HK-2 (cell line): Measurements from ENCODE around the gene MEGF9.

Experiments
- DNase-seq: peaks from one replicate; pipeline ENCODE4 v3.0.0-alpha.2; 2018; ENCODE audit not compliant: unreplicated experiment

MEGF9 gene

DNA sequence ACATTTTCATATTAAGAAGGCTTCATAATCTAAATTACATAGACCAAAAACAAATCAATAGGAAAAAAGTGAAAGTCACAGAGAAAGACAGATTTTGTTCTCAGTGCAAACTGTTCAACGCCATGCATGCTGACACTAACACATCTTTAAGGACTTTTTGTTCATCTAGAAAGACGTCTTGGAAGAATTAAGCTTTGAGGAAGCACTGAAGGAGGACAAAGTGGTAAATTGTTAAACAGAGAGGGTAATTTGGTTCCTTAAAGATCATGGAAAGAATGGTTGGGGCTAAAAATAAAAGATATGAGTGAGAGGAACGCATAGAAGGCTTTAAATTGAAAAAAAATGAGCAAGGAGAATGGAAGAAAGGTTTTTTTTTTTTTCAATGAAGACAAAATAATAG, 9.1 kb downstream of the MEGF9 start:
- DNase-seq, result no peak

DNA sequence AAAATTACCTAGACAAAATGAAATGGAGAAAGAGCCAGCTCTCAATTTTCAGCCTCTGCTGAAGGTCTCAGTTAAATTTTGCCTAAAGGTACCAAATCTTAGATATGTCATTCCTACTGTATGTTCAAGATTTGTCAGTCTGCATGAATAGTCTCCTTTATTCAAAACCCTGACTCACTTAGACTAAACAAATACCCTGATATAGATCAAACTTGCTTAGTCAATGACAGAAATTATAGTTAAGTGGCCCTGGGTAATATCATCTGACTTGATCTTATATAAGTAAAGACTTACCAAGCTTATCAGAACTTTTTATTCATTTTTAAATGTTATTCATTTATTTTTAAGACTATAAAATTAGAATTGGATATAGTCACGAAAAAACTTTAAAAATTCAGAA, 12.2 kb downstream of the MEGF9 start:
- no peak for DNase-seq

GRCh38 chr9:120701248-120701647, 13.0 kb downstream of the MEGF9 start:
- DNase-seq, result no peak

- no peak for DNase-seq
These were observed 15.5 kb downstream of the MEGF9 start for GRCh38 chr9:120698766-120699165.

DNA sequence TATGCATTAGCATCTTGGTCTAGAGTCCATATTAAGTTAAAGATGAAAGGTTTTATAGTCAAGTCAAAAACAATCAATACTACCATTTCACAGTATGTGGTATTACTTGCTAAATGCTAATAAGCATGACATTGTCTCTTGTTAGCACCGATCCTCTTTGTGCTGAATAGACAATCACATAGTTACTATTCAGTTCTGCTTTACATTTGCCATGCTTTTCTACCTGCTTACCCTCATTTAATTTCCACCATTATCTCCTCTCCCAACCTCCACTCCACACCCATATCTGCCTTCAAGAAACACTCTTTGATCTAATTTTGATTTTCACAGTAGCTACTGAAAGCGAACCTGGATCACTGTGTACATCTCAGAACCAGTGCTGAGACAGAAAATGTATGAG, 16.8 kb downstream of the MEGF9 start:
- DNase-seq, result no peak

- DNase-seq, result no peak
These were observed 17.6 kb downstream of the MEGF9 start for GRCh38 chr9:120696551-120697230.

DNA sequence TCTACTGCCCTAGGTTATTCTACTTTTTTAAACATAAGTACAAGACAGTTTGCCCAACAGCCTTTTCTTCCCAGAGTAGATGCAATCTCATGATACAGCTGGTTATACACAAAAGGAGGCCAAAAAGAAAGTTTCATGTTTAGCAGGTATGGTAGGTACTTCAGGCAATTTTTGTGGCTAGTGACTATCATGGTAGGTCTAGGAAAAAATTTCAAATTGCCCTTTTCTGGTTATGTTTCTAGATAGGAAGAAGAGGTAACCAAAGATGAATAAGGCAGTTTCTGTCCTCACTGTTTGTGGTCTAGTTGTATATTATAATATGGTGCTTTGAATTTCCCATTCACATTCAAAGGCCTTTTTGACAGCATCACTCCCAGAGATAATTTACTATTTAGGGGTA, 19.7 kb downstream of the MEGF9 start:
- no peak for DNase-seq

DNA sequence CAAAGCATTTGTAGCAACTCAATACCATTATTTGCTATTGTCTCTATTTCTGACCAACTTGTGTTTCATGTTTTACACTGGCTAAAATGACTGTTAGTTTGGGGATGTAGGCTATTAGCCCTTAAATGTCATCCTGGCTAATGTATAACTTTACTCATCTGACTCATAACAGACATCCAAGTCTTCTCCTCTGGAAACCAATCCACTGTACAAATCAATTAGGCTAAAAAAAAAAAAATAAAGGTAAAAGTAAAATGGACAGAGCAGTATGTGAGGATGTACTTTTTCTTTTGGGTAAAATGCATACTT, 20.6 kb downstream of the MEGF9 start:
- no peak for DNase-seq

DNA sequence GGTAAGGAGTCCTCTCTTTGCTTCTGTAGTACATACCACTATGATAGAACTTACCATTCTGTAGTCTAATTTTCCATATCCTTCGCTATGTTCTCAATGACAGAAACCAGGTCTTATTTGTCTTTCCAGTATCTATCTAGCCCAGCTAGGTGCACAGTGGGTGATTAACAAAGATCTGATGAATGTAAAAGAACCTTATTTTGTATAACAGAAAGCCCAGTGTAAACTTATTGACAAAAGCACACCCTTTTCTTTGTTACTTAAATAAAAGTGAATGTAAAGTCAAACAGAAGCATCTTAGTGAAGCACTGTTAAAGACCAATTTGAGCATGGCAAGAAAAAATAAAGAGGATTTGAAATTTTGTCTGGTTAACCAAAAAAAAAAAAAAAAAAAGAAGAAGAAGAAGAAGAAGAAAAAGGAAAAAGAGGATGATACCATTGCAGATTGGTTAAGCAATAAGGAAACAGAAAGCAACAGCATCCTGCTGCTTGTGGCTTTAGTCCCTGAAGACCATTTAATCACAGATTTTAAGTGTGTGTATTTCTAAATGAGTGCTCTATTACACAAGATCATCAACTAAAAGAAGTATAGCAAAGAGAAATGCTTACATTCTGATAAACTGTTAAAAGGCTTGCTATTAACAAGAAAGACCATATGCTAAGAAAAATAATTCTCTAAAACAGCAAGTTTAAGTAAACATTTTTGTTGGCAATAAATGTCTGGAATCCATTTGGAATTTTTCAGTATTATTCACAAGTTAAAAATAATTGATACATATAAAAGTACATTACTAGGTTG, 21.2 kb downstream of the MEGF9 start:
- DNase-seq, result no peak

DNA sequence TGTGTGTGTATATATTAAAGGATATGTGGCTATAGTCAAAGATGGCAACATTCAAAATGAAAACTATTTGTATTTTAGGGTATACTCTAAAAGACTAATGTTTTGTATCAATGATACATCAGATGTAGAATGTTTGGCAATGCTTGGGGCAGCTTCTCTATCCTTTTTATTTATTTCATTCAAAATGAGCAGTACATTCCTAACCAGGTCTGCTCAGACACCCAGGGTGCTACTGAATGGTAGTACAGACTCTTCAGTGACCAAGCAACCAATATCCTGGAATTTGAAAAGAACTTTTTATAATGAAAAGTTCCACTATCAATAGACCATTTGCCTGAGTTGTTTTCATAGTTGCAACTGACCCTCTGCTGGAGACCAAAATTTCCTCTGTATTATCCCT, 23.9 kb downstream of the MEGF9 start:
- no peak for DNase-seq

GRCh38 chr9:120689860-120690259, 24.4 kb downstream of the MEGF9 start:
- DNase-seq, result no peak

DNA sequence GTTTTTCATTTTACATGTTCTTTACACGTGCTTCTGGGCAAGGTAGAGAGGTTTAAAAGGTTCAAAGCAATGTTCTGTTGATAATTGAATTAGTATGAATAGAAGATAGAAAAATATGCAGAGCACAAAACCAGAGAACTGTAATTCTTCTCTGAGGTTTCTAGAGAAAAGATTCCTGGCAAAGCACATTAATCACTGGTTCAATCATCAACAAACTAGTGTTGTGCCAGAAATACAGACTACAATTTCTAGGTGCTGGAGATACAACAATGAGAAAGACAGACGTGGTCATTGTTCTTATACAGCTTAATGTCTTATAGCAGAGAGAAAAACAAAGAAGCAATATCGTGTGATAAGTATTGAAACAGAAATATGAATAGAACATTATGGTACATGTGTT, 25.5 kb downstream of the MEGF9 start:
- DNase-seq, result no peak

DNA sequence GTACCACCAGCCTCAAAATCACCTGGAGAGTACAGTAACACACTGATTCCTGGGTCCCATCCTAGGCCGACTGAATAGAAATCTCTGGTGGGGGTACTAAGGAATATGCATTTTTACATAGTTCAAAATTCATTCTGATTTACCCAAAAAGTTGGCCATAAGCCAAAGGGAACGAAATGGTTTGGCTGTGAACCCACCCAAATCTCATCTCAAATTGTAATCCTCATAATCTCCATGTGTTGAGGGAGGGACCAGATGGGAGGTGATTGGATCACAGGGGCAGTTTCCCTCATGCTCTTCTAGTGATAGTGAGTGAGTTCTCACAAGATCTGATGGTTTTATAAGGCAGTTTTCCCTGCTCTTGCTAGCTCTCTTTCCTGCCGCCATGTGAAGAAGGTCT, 31.1 kb downstream of the MEGF9 start:
- DNase-seq, result no peak

DNA sequence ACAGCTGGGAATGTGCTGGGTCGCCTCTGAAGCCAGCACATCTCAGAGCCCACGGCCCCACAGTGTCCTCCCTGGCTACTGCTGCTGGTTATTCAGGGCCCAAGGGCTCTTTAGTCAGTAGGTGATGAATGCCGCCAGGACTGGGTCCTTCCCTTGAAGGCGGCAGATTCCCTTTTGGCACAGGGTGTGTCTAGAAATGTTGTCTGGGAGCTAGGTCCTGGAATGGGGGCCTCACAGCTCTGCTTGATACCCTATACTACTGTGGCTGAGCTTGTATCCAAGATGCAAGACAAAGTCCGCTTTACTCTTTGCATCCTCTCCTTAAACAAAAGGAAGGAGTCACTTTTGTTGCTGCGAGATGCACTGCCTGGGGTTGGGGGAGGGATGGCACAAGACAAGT, 33.1 kb downstream of the MEGF9 start:
- no peak for DNase-seq

DNA sequence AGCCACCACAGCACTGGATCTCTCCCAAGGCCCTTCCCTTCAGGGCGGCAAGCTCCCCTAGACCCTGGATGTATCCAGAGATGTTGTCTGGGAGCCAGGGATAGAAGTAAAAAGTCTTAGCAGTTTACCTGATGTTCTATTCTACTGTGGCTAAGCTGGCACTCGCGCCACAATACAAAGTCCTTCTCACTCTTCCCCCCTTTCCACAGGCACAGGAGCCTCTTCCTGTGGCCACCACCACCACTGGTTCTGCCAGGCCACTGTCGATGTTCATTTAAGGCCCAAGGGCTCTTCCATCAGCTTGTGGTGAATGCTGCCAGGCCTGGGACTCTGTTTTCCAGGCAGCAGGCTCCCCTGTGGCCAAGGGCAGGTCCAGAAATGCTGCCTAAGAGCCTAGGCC, 33.7 kb downstream of the MEGF9 start:
- no peak for DNase-seq

GRCh38 chr9:120680161-120680560, 34.1 kb downstream of the MEGF9 start:
- no peak for DNase-seq

GRCh38 chr9:120677965-120678364, 36.3 kb downstream of the MEGF9 start:
- DNase-seq, result no peak

- DNase-seq, result no peak
These were observed 37.4 kb downstream of the MEGF9 start for GRCh38 chr9:120676767-120677402.

DNA sequence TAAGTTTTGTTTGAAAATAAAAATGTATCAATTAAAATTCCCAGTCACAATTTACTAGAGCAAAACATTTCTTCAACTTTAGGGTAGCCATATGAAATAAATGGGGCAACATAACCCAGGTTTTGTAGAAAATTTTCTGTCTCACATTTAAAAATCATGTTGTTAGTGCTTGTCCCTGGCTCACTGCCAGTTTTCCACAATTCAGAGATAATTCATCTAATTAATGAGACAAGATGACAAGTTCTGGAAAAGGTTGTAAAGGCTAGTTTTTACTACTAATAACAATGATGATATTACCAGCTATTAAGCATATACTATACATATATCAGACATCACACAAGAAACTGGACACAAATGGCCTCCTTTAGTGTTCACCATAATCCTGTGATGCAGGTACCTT, 45.9 kb downstream of the MEGF9 start:
- DNase-seq, result no peak

DNA sequence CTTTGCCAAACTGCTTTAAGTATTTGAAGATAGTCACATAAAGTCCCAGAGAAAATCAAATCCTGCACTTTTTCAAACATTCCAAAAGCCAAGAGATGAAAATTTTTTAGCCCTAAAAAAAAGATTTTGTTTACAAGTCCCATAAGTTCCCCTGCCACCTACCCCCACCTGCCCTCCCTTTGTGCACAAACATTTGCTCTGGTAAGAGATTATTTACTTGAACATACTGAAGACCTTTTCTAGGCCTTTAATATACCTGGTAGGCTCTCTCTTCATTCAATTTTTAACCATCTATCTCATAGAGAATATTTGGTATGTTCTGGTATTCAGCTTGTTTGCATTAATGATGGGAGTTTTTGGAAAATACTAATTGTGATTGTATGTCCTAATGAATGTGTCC, 50.3 kb downstream of the MEGF9 start:
- DNase-seq, result no peak

DNA sequence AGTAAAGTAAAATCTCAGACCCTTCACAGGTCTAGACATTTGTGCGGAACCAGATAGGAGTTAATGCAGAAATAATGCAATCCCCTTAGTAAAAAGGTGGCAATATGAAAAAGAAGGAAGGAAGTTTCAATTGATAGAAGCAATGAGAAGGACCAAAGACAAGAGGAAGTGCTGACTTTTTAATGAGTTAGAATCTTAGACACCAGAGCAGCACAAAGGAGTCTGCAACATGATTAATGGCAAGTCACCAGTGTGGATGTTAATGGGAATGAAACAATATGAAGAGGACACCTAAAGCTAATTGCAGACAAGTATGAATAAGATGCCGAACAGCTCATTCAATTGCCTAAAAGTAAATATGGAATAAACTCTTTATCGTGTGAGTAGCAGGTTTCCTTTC, 50.9 kb downstream of the MEGF9 start:
- DNase-seq, result no peak

DNA sequence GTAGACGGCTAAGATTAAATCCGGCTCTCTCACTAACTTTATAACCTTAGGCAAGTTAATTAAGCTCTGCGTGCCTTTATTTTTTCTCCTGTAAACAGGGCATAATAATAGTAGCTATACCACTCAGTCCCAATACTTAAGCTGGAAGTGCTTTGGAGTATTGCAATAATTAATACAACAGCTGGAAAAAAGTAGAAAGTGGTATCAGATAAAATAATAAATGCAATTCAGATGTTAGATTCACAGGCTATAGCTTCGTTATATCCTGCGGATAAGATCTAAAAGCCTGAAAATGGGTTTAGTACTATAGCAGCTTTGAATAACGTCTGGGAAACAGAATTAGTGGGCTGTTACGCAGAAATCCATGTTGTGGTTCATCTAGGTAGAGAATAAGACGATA, 51.8 kb downstream of the MEGF9 start:
- no peak for DNase-seq

- no peak for DNase-seq
These were observed 54.6 kb downstream of the MEGF9 start for GRCh38 chr9:120659676-120660075.
